ENCODE data around the gene PIGQ.

The PIGQ gene

GRCh38 chr16:556474-557173 is 13.1 kb upstream of the PIGQ start:
- no peak for DNase-seq

DNA sequence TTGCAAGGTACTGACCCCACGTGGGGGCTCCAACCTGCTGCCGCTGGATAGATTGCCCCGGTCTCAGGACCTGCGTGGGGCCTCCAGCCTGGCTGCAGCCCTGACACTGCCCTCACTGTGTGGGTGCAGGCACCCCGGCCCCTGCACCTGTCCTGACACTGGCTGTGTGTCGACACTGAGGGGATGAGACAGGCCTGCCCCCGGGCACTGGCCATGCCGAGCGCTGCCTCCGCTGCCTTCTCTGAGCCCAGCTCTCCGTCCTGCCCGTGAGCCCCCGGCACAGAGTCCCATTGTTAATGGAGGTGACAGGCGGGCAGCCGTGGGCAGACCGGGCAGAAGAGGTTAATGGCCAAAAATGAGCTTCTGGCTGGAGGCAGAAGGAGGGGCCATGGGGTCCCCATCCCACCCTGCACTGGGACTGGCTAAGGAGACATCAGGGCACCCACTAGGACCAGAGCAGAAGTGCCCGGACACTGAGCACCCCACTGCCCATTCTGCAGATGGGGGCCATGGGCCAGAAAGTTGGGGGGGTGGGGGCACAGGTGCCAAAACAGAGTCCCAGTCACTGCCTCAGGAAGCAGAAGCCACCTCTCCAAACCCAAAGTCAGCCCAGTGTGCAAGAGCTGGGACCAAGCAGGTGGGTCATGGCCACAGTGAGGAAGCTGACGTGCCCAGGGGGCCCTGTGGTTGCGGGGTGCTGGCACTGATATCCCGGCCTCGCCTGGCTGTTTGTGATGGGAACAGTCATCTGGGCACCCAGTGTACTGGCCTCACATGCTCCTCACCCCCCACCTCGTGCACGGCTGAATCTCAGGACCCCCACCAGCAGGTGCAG is 12.1 kb upstream of the PIGQ start:
- DNase-seq = no peak

- DNase-seq = no peak
These were observed 11.3 kb upstream of the PIGQ start for GRCh38 chr16:558298-559020.

DNA sequence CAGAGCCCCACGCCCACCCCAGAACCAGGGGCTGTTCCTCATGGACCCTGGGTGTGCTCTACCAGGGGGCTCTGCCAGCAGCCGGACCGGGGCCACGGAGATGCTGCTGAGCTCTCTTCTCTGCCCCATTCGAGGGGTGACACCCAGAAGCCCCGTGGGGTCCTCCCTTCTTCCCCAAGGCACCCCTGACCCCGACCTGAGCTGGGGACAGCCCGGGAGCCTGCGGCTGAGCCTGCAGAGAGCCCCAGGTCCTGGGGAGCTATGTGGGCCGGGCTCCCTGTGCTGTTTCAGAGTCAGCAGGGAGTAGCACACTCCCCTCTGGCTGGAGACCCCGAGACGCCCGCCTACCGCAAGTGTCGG is 10.8 kb upstream of the PIGQ start:
- DNase-seq = no peak

- DNase-seq = no peak
These were observed 10.2 kb upstream of the PIGQ start for GRCh38 chr16:559411-560203.

- DNase-seq = no peak
These were observed 9.5 kb upstream of the PIGQ start, which contains the start of gene PRR35 for GRCh38 chr16:560204-560700. Gene PRR35 (plus strand): TSS chr16:560394. CDS start chr16:563295, 2,901 bp downstream.

GRCh38 chr16:560701-561412 is 8.9 kb upstream of the PIGQ start:
- DNase-seq = no peak

DNA sequence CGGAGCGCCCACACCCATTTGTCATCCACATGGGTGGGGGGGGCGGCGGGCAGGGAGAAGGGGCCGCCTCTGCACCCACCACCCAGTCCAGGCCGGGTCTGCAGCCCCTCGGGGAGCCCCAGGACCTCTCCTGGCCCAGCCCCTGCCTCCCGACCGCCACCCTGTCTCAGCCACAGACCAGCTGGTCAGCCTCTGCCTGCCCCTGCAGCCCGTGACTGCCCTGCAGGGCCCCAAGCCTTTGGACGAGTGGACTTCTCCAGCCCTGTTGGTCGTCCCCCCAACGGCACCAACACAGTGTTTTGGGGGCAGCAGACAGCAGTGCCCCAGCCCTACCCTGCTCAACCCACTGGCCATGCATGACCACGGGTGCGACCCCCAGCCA is 8.4 kb upstream of the PIGQ start:
- DNase-seq = no peak

DNA sequence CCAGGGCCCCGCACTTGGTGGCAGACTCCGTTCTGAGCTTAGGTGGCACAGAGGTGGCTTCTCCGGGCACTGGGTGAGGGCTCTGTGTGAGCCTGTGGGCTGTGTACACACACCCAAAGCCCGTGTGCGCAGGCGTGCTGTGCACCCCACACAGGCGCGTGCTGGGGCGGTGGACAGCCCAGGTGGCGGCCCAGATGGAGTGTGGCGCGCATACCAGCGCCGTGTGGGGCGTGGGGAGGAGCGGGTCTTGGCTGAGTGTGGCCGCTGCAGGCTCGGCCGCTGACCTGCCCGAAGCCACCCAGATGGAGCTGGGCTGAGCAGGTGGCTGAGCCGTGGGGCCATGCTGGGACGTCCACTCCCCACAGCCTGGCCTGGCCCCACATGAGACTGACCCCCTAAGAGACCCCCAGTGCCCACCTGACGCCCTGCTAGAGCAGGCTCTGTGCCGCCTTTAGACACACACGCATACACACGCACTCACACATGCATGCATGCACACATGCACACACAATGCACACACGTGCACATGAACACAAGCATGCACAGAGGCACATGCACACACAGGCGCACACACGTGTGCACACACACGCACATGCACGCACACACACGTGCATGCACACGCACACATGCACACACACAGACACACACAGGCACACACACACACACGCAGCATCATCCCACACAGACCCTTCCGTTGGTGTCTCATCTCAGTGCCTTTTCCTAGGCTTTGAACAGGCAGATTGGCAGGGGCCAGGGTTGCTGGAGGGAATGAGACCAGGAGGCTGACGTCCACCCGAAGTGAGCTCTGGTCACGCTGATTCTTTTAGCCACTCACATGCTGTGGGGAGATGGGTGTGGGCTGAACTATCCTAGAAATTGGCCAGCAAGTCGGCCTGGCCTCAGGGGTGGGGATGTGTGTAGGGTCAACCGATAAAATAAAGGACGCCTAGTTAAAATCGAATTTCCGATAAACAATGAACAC is 7.5 kb upstream of the PIGQ start:
- no peak for DNase-seq

- no peak for DNase-seq
These were observed 6.6 kb upstream of the PIGQ start for GRCh38 chr16:563072-563644.

DNA sequence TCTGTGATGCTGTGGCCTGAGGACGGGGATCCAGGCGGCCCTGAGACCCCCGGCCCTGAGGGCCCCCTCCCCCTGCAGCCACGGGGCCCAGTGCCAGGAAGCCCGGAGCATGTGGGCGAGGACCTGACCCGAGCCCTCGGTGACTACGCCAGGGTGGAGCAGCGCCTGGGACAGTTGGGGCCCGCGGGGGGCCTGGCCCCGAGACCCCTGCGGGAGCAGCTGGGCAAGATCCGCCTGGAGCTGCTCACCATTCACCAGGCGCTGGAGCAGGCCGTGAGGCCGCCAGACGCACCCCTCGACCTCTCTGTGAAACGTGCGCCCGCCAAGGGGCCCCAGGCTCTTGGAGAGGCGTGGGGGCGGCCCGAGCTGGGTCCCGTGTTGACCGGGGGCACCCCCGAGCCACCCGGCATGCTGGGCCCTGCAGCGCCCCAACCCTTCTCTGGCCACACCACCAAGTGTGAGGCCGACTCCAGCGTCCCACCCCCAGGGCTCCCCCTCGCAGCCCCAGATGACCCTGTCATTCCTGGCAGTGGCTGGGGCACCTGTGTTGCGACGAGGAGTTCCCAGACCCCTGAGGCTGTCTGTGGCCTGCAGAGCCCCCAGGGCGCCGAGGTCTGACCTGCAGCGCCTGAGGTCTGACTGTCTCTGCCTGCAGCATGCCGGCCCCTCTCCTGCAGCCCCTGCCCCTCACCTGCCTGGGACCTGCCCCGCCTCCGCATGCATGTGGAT is 4.9 kb upstream of the PIGQ start:
- DNase-seq = no peak

DNA sequence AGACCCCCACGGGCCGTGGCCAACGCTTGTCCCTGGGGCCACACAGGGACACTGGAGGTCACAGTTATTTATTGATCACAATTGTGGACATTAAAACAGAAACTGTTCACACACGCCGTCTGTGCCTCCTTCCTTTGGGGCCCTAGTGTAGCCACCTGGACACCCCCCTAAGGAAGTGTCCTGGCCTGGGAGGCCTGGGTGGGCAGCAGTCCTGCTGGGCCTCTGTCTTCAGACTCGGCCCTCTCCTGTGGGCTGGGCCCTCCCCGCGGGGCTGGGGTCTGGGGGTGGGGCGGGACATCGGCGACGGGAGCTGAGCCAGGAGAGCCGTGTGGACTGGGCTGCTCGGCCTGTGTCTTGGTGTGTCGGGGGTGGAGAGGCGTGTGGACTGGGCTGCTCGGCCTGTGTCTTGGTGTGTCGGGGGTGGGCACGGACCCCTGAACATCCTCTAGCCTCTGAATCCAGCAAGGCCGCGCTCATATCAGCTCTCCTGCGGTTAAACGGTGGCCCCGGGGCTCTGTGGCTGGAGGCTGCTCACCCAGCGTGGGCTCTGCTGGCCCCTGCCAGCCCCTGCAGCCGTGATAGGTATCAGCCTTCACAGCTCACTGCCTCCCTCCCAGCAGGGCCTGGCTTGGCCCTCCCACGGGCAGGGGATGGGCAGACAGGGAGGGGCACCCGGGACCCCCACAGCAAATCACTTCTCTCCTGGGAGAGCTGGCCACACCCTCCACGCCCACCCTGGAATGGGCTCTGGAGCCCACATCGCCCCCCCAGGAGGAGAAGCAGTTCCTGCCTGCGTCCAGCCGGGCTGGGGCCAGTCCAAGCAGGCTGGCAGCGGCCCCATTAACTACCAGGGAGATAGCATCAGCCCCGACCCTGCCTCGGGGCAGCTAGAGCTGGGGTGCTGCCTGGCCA is 4.1 kb upstream of the PIGQ start:
- DNase-seq = no peak

DNA sequence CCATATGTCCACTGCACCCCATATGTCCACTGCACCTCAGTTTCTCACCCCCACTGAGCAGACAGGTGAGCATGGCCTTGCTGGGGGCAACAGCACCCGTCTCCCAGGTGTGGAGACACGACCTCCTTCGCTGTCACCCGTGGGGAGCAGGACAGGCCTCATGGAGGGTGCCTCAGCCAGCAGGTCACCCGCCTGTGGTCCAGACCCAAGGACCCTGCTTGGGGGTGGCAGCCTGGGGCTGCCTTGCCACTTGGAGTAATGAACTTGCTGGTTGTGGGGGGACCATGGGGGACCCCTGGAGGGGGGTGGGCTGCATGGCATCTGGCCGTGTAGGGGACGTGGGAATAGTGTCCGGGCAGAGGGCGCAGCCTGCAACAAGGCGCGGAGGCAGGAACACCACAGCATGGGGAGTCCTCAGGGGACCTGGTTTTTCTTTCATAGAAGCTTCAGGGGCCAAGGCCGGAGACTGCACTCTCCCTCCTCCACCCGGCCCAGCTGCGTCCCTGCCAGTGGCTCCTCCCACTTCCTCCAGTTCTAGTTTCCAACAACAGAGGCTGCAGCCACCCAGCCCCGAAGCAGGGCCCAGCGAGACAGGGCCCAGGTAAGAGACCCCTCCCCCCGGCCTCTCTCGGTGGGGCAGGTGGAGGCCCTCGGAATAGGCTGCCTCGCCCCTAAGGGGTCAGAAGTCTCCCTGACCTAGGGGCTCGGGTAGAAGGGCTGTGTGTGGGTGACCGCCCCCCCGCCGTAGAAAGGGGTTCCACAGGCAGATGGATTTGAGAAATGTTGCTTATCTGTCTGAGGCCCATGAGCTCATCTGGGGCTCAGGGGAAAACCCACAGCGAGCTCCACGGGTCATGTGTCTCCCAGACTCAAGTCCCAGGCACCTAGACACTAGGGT is 3.0 kb upstream of the PIGQ start, which contains the start of gene NHLRC4:
NHLRC4 (plus strand) TSS at position 531 of the 898 bp plus-strand sequence. CDS start 1,043 bp downstream, outside the sequence.
- DNase-seq = peak; percentile 42

DNA sequence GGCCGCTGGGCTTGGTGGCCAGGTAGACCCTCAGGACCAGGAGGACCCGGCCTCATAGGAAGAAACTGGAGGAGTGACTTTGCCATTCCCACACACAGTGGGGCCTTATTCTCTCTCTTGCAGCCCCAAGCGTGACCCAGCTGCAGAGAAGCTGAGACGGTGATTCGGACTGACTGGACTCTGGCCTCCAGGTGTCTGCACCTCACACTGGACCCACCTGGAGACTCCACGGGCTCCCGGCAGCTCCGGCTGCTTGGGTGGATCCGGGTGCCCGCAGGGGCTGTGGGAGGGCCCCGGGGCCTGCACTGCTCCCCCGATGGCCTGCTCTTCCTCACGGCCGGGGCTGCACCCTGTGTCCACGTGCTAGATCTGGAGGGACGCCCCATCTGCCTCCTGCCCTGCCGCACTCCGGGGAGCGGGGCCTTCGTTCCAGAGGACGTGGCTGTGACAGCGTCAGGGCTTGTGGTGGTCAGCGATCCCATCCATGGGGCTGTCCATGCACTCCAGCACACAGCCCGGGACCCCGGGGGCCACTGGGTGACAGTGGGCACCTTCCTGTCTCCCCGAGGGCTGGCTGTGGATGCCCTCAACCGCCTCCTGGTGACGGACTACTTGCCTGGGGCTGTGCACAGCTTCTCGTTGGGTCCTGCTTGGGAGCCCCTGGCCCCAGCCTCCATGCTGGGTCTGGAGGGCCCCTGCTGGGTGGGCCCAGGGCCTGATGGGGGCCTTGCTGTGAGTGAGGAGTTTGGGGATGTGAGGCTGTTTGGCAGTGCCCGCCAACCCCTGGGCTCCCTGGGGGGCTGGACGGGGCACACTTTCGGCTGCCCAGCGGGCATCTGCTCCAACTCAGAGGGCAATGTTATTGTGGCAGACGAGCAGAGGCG is 2.2 kb upstream of the PIGQ start:
- no peak for DNase-seq

GRCh38 chr16:568401-569258 is 1.1 kb upstream of the PIGQ start:
- no peak for DNase-seq

Measured in CD4-positive, alpha-beta T cell treated with Interleukin-15 for 1 hour (primary cell).